Transverse colon (tissue), 4 donors: ENCODE measurements around the gene TNFRSF6B. TPM values are rescaled to one million over a fixed set of nuclear protein-coding genes. Genes with fewer than 3 reads are reported as not detected.
"Not testable (repeated sequence)": the region's sequence is repeated elsewhere in the genome, so short reads cannot be mapped to it uniquely, and the experiment has no call there.

ENCODE experiments used
- DNase-seq: peaks from one replicate; pipeline ENCODE4 v3.0.0-alpha.2; 2019
- H3K27ac ChIP-seq, 4 donors: fragments of 200-600 bp; sonication (generic); 2 replicates each; pipeline ENCODE4 v1.5.1; 2016 to 2018; ENCODE audit warnings: inconsistent platforms in 4 of 4
- H3K27me3 ChIP-seq: fragments of 200-600 bp; sonication (generic); 2 replicates; pipeline ENCODE4 v1.5.1; 2017; ENCODE audit warnings: inconsistent platforms
- H3K36me3 ChIP-seq, 4 donors: fragments of 200-600 bp; sonication (generic); 2 replicates each; pipeline ENCODE4 v1.5.1; 2017 to 2019; ENCODE audit warnings: inconsistent platforms in 4 of 4
- H3K4me1 ChIP-seq, 4 donors: fragments of 200-600 bp; sonication (generic); 2 replicates each; pipeline ENCODE4 v1.5.1; 2017 to 2020; ENCODE audit warnings: inconsistent platforms in 4 of 4
- H3K4me3 ChIP-seq, 4 donors: fragments of 200-600 bp; sonication (generic); 1 replicate in 1 of 4; 2 replicates in 3 of 4; pipeline versions ENCODE4 v1.5.1 to v1.6.1; 2017 to 2019; ENCODE audit warnings: inconsistent platforms in 4 of 4
- H3K9me3 ChIP-seq, 2 donors: fragments of 200-600 bp; sonication (generic); 2 replicates each; pipeline ENCODE4 v1.5.1; 2017 to 2019; ENCODE audit warnings: inconsistent platforms in 2 of 2
- EP300 ChIP-seq: sonication (generic); formaldehyde crosslinking; IDR thresholded peaks from one replicate; pipeline ENCODE4 v1.6.1; 2017; ENCODE audit warnings: antibody characterized with exemption, low read depth
- POLR2A ChIP-seq: fragments of 450-650 bp; IDR thresholded peaks from one replicate; pipeline ENCODE4 v1.6.1; 2016; ENCODE audit warnings: antibody characterized with exemption, mild to moderate bottlenecking, moderate library complexity
- POLR2AphosphoS5 ChIP-seq, 3 donors: sonication (generic); formaldehyde crosslinking; IDR thresholded peaks; one replicate each; pipeline ENCODE4 v1.6.1; 2016; ENCODE audit warnings: antibody characterized with exemption in 3 of 3
- WGBS, 2 donors: methylation state at CpG; one replicate each; pipeline ENCODE4 v1.1.5; 2018; ENCODE audit warnings: low coverage in 1 of 2; 5-methylcytosine and 5-hydroxymethylcytosine counted together
- in situ Hi-C, 4 donors: fragments of 200-750 bp; cut with MboI; loops; one replicate each; pipeline versions ENCODE4 v1.15.0 to v1.15.1; 2017; ENCODE audit warnings: low sequenced_read_pairs in 3 of 4, low pct_ligation_motif_present in 1 of 4, low pct_unique_long_range_greater_than_20kb in 1 of 4
- intact Hi-C: fragments of 100-400 bp; cut with DNase I; formaldehyde crosslinking; loops from one replicate; pipeline ENCODE4 v1.15.1; 2023; ENCODE audit warnings: low total_unique reads
- total RNA-seq, 4 donors: library from RNA; depleted of rRNA; stranded (reverse); fragments of >200 nt; gene quantifications; one replicate each; pipeline ENCODE4 v1.1.0, GENCODE V29; 2016
- TF ChIP-seq, protein P1 (sequence below), 5 experiments: fragments of 200-600 bp in 3 of 5; fragments of 450-650 bp in 2 of 5; sonication (generic) in 3 of 5; IDR thresholded peaks; 1 replicate in 2 of 5; 2 replicates in 3 of 5; pipeline ENCODE4 v1.5.1; 2016 to 2017; ENCODE audit warnings: antibody characterized with exemption in 5 of 5, inconsistent platforms in 3 of 5, mild to moderate bottlenecking in 2 of 5, moderate library complexity in 1 of 5

Gene TNFRSF6B
- total RNA-seq, 4 donors from 2014 or later: 4.2 to 34.4 (median 13.6) TPM

DNA sequence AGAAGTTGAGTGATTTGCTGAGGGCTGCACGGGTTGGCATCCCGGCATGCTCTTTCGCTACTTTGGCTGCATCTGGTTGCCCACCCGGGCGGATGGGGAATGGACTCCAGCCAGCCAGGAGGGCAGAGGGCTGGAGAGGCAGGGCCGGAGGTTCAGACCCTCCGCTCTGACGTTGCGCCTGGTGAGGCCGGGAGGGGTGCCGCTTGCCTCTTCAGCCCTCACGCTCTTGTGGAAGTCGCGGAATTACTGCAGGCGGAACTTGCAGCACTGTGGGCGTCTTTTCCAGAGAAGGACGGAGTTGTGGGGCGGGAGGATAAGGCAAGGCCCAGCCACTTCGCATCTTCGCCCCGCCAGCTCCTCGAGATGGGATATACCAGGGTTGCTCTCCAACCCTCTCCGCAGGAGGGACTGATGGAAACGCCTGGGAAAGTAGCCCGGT is 37.7 kb upstream of the TNFRSF6B start:
- DNase-seq: no peak
- intact Hi-C loops (no loop called here), in situ Hi-C loops (no loop called here)
- Histone ChIP-seq H3K4me3 (peak overlapping the region; percentile 37 to 88 (median 58)), H3K36me3 (no peaks in the 10 kb centered on the region), H3K27me3 (peaks cover 9% of the 10 kb centered on the region), H3K9me3 (no peaks in the 10 kb centered on the region), H3K27ac (peak overlapping the region; percentile 82 to 91 (median 88)), H3K4me1 (peaks cover 8 to 27% (median 16%) of the 10 kb centered on the region in 4 donors)
- WGBS, 2 donors: 0 to 5% methylated on average over 1 to 24 of the region's 25 CpGs
- TF ChIP-seq POLR2AphosphoS5 (IDR thresholded peaks at IDR 0.05) (peak in 1 of 3 donors; percentile 15), EP300 (no peak)

DNA sequence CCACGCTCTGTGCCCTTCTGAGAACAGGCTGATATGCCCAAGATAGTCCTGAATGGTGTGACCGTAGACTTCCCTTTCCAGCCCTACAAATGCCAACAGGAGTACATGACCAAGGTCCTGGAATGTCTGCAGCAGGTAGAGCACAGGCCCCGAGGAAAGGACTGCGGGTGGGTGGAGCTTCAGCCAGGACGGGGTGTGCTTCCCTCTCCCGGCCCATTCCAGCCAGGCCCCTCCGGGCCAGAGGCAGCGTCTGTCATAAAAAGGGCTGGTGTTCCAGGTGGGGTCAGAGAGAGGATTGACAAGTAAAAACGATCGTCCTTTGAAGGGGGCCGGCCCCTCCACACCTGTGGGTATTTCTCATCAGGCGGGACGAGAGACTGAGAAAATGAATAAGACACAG is 37.1 kb upstream of the TNFRSF6B start:
- Histone ChIP-seq H3K27me3 (peaks cover 3% of the 10 kb centered on the region), H3K4me3 (peak overlapping the region in 3 of 4 donors; percentile 58 to 88 (median 59)), H3K36me3 (no peaks in the 10 kb centered on the region), H3K27ac (peak overlapping the region; percentile 82 to 91 (median 88)), H3K9me3 (no peaks in the 10 kb centered on the region), H3K4me1 (peaks cover 6 to 21% (median 13%) of the 10 kb centered on the region in 4 donors)
- WGBS, 2 donors: 56 to 62% methylated on average over 7 to 13 of the region's 13 CpGs
- DNase-seq: no peak
- in situ Hi-C loops (no loop called here), intact Hi-C loops (no loop called here)
- TF ChIP-seq POLR2AphosphoS5 (IDR thresholded peaks at IDR 0.05): no peak
- no peak for TF ChIP-seq EP300
- TF ChIP-seq, protein P1, sequence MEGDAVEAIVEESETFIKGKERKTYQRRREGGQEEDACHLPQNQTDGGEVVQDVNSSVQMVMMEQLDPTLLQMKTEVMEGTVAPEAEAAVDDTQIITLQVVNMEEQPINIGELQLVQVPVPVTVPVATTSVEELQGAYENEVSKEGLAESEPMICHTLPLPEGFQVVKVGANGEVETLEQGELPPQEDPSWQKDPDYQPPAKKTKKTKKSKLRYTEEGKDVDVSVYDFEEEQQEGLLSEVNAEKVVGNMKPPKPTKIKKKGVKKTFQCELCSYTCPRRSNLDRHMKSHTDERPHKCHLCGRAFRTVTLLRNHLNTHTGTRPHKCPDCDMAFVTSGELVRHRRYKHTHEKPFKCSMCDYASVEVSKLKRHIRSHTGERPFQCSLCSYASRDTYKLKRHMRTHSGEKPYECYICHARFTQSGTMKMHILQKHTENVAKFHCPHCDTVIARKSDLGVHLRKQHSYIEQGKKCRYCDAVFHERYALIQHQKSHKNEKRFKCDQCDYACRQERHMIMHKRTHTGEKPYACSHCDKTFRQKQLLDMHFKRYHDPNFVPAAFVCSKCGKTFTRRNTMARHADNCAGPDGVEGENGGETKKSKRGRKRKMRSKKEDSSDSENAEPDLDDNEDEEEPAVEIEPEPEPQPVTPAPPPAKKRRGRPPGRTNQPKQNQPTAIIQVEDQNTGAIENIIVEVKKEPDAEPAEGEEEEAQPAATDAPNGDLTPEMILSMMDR (IDR thresholded peaks at IDR 0.05): no peak
- TF ChIP-seq POLR2A: no peak

DNA sequence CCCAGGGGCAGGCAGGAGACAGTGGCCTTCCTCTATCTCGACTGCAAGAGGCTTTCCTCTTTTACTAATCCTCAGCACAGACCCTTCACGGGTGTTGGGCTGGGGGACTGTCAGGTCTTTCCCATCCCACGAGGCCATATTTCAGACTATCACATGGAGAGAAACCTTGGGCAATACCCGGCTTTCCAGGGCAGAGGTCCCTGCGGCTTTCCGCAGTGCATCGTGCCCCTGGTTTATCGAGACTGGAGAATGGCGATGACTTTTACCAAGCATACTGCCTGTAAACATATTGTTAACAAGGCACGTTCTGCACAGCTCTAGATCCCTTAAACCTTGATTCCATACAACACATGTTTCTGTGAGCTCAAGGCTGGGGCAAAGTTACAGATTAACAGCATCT is 36.3 kb upstream of the TNFRSF6B start:
- H3K27me3 ChIP-seq, H3K9me3 ChIP-seq, H3K4me3 ChIP-seq, H3K27ac ChIP-seq, H3K36me3 ChIP-seq, intact Hi-C loops, DNase-seq, in situ Hi-C loops: not testable (repeated sequence)
- WGBS, 2 donors: 93% methylated on average over 10 of the region's 10 CpGs; no CpG with 5 or more reads in 1 of the 2 donors
- H3K4me1 ChIP-seq: peaks cover 6 to 21% (median 13%) of the 10 kb centered on the region in 4 donors

DNA sequence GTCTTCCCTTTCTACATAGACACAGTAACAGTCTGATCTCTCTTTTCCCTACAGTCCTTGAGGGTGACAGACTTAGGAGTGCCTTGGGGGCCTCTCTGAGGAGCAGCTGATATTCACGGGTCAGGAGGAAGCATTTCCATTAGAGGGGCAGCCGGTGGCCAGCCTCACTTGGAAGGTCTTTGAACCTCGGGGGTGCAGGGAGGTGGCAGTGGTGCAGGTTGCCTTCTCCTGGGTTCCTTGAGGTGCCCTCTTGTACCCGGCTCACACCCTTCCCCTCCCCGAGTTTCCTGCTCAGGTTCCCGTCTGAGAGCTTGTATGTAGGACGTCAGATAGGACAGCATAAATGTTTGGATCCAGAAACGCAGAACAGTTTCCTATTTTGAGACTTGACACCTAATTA is 35.8 kb upstream of the TNFRSF6B start:
- H3K9me3 ChIP-seq: no peaks in the 10 kb centered on the region
- H3K4me1 ChIP-seq: peaks cover 6 to 21% (median 13%) of the 10 kb centered on the region in 4 donors
- H3K27ac ChIP-seq: no peak overlapping the region
- TF ChIP-seq POLR2AphosphoS5 (IDR thresholded peaks at IDR 0.05): no peak
- TF ChIP-seq, protein P1 (IDR thresholded peaks at IDR 0.05): no peak
- TF ChIP-seq EP300: no peak
- no peak for TF ChIP-seq POLR2A
- H3K4me3 ChIP-seq: no peak overlapping the region
- intact Hi-C loops: no loop called here
- H3K27me3 ChIP-seq: no peaks in the 10 kb centered on the region
- no peak for DNase-seq
- whole genome bisulfite sequencing, 2 donors: 82 to 93% methylated on average over 4 to 8 of the region's 8 CpGs
- H3K36me3 ChIP-seq: no peaks in the 10 kb centered on the region
- in situ Hi-C loops: no loop called here

DNA sequence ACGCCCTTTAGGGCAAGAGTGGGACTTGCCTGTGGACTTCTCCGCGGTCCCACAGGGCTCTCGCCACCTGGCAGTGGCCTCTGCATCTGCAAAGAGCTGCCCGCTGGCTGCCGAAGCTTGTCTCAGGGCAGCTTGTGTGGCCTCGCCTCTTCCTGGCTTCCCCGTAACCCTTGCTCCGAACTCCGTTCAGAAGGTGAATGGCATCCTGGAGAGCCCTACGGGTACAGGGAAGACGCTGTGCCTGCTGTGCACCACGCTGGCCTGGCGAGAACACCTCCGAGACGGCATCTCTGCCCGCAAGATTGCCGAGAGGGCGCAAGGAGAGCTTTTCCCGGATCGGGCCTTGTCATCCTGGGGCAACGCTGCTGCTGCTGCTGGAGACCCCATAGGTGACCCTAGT is 35.3 kb upstream of the TNFRSF6B start:
- H3K36me3 ChIP-seq: no peaks in the 10 kb centered on the region
- no peak overlapping the region for H3K27ac ChIP-seq
- TF ChIP-seq EP300 (no peak), POLR2AphosphoS5 (IDR thresholded peaks at IDR 0.05) (no peak), POLR2A (no peak)
- TF ChIP-seq, protein P1 (IDR thresholded peaks at IDR 0.05): no peak
- intact Hi-C loops: no loop called here
- H3K4me1 ChIP-seq: peaks cover 6 to 21% (median 13%) of the 10 kb centered on the region in 4 donors
- H3K4me3 ChIP-seq: no peak overlapping the region
- H3K27me3 ChIP-seq: no peaks in the 10 kb centered on the region
- no peak for DNase-seq
- no peaks in the 10 kb centered on the region for H3K9me3 ChIP-seq
- in situ Hi-C loops: no loop called here
- WGBS, 2 donors: 94% methylated on average over 17 of the region's 22 CpGs; no CpG with 5 or more reads in 1 of the 2 donors
